Fibroblast of skin of back (primary cell): ENCODE data around the gene MFAP4.

Experiments used
- DNase-seq: peaks from one replicate; pipeline ENCODE4 v3.0.0-alpha.2; 2013

The MFAP4 gene

DNA sequence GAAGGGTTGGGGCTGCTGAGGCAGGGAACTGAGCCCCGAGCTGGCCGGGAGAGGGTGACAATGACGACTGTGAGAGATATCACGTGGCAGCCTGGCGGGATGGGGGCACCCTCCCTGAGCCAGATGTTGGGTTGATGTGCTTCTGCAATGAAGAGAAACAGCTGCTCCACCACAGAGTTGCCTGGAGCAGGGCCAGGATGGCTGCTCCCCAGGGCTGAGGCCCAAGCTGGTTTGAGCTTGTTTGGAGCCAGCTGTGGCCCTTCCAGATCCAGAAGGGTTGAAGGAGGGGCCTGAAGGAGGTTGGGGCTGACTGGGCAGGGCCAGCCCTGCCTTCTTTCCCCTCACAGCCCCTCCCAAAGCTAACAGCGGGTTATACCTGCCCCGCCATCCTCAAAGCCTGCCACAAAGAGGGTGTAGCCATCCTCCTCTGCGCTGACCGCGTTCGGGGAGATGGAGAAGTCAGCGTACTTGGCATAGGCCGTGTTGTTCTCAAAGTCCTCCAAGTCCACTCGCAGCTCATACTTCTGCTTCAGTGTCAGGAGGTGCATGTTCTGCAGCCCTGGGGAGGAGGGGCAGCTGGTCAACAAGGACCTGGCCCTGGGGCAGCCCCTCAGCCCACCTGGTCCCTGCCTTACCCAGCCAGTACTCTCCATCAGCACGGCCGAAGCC, 2.1 kb downstream of the MFAP4 start:
- peak; percentile 73 for DNase-seq

DNA sequence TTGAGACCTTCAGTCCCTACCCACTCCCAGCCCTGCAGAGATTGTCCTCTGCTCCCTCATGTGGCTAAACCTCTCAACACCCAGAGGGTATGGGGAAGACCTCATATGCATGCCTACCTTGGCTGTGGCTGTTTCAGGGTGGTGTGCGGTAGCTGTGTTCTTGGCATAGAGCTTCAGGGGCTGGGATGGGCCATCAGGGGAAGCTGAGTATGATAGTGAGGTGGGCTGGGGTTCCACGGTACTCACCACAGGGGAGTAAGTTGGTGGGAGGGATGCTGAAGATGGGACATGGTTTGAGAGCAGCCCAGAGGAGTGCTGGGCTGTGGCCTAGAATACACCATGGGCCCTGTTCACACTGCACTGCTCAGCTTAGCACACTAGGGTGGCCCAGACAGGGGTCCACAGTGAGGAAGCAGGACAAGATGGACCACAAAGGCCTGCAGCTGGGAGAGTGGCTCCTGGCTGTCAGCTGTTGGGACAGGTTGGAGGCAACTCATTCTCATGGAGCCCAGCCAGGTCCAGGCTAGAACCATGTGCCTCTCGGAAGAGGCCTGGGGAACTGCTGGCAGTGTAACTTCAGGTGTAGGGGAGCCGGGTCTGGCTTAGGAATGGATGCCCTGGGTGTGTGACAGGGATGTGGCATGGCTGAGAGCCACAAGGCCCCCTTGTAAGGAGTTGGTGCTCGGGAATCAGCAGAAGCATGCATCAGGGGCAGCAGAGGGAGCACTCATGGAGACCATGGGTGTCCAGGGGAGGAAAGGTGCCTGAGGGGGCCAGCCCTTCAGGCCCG, 3.1 kb downstream of the MFAP4 start:
- no peak for DNase-seq

DNA sequence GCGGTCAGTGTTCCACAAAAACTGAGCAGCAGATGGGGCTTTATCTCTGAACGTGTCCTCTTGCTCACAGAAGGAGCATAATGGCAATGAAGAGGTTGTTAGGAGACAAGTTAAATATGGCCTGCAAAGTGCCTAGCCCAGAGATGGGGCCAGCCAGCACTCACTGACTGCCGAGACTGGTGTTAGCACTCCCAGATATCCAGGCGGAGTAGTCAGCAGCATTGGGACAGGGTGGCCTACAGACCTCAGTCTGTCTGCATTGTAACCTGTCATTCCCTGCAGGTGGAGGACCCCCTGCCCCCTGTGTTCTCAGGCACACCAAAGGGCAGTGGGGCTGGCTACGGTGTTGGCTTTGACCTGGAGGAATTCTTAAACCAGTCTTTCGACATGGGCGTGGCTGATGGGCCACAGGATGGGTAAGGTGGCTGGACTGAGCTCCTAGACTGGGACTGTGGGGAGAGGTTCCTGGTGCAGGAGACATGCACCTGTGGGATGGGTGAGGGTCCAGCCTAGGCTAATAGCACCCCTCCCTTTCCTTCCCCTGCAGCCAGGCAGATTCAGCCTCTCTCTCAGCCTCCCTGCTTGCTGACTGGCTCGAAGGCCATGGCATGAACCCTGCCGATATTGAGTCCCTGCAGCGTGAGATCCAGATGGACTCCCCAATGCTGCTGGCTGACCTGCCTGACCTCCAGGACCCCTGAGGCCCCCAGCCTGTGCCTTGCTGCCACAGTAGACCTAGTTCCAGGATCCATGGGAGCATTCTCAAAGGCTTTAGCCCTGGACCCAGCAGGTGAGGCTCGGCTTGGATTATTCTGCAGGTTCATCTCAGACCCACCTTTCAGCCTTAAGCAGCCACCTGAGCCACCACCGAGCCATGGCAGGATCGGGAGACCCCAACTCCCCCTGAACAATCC, 4.2 kb downstream of the MFAP4 start:
- DNase-seq: no peak

DNA sequence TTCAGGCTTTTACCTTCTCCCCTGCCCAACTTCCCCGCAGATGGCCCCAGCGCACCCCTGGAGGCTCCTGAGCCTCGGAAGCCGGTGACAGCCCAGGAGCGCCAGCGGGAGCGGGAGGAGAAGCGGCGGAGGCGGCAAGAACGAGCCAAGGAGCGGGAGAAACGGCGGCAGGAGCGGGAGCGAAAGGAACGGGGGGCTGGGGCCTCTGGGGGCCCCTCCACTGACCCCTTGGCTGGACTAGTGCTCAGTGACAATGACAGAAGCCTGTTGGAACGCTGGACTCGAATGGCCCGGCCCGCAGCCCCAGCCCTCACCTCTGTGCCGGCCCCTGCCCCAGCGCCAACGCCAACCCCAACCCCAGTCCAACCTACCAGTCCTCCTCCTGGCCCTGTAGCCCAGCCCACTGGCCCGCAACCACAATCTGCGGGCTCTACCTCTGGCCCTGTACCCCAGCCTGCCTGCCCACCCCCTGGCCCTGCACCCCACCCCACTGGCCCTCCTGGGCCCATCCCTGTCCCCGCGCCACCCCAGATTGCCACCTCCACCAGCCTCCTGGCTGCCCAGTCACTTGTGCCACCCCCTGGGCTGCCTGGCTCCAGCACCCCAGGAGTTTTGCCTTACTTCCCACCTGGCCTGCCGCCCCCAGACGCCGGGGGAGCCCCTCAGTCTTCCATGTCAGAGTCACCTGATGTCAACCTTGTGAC, 5.1 kb downstream of the MFAP4 start:
- no peak for DNase-seq

DNA sequence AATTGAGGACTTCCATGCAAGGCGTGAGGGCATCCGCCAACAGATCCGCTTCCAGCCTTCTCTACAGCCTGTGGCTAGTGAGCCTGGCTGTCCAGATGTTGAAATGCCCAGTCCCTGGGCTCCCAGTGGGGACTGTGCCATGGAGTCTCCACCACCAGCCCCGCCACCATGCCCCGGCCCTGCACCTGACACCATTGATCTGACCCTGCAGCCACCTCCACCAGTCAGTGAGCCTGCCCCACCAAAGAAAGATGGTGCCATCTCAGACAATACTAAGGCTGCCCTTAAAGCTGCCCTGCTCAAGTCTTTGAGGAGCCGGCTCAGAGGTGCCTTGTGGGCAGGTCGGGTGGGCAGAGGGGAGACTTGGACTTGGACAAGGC, 5.6 kb downstream of the MFAP4 start:
- no peak for DNase-seq

DNA sequence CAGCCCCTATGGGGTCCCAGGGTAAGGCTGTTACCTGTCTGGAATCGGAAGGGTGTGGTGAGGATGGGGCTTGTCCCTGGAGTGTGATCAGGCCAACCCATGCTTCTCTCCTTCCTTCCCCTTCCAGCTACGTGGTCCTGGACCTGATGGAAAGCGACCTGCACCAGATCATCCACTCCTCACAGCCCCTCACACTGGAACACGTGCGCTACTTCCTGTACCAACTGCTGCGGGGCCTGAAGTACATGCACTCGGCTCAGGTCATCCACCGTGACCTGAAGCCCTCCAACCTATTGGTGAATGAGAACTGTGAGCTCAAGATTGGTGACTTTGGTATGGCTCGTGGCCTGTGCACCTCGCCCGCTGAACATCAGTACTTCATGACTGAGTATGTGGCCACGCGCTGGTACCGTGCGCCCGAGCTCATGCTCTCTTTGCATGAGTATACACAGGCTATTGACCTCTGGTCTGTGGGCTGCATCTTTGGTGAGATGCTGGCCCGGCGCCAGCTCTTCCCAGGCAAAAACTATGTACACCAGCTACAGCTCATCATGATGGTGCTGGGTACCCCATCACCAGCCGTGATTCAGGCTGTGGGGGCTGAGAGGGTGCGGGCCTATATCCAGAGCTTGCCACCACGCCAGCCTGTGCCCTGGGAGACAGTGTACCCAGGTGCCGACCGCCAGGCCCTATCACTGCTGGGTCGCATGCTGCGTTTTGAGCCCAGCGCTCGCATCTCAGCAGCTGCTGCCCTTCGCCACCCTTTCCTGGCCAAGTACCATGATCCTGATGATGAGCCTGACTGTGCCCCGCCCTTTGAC, 6.3 kb downstream of the MFAP4 start:
- no peak for DNase-seq

DNA sequence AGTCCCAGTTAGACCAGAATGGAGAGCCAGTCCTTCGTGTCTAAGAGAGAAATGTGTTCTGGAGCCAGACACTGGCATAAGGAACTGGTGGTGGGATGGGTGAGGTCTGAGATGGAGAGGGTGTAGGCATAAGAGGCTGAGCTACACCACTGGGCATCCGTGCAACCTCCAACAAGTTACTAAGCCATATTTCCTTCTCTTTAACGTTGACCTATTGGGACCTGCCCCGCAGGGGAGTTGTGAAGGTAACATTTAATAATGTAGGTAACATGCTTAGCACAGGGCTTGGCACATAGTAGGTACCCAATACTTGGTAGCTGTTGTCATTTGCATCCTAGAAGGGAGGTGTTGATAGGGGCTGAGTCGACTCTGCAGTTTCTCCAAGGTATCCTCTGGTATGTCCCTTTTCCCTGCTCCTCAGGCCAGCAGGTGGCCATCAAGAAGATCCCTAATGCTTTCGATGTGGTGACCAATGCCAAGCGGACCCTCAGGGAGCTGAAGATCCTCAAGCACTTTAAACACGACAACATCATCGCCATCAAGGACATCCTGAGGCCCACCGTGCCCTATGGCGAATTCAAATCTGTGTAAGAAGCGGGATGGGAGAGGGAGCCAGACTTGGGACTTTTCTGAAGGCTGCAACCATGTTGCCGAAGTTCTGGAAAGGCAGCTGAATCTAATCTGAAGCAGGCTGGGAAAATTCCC, 7.5 kb downstream of the MFAP4 start:
- no peak for DNase-seq

DNA sequence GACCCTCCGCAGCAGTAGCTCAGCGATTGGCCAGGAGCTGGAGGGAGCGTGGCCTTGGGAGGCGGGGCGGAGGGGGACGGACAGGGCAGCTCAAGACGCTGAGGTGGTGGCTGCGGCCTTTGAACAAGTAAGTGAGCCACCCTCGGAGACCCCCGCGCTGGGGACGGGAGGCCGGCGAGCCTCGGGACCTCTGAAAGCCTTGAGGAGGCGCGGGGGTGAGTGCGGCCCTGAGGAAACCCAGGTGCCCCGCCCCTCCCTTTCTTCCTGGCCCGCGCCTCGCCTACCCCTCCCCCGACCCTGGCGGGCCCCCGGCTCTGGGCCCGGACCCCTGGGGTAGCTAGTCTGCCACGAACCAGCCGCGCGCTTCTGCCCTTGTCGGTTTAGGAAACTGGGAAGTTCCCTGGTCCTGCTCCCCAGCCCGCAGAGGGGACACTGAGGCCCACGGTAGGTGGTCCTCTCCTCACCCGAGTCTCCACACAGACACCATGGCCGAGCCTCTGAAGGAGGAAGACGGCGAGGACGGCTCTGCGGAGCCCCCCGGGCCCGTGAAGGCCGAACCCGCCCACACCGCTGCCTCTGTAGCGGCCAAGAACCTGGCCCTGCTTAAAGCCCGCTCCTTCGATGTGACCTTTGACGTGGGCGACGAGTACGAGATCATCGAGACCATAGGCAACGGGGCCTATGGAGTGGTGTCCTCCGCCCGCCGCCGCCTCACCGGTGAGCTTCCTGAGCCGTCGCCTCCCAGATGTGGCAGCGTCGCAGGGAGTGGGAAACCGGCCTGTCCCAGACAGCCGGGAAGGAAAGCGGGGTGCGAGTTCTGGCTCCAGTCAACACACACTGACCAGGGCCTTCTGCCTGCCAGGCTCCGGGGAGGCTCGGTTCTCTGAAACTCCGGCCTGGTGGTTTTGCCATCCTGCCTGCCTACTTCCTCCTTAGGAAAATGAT, 8.3 kb downstream of the MFAP4 start, which contains the start of gene MAPK7:
Gene MAPK7, plus strand, starts transcription at position 83 of the 945 bp plus-strand sequence. Its CDS starts 403 bp downstream, at position 486.
- no peak for DNase-seq

DNA sequence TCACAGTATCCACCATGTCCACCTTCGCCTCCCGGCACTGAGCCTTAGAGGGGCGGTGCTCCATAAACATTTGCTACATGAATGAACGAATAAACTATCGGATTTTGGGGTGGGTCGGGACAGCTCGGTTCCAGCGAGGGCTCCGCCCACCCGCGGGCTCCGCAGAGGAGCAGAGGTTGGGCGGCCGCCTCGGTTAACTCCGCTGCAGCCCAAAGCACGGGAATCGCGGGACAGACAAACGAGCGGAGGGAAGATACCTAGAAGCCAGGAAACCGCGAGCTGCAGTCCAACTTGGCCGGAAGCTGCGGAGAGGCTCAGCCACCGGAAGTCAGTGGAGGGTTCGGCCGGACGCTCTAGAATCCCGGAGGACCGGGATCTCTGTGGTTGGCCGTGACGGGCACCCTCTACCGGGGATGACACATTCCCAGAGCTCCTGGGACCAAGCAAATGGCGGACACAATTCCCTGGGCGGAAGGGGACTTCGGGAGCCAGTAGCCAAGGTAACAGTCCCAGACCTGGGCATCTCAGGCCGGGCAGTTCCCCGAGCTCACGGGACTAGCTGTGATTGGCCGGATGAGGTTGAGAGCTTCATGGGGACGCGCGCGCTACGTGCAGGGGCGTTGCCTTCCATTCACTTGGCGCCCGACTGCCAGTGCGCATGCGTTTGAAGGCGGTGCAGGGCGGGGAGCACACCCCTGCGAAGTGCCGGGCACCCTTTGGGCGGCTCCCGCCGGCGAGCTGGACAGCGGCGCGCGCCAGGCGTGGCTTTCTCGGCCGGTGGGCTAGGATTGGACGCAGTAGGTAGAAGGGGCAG, 9.2 kb downstream of the MFAP4 start:
- peak; percentile 99 for DNase-seq

DNA sequence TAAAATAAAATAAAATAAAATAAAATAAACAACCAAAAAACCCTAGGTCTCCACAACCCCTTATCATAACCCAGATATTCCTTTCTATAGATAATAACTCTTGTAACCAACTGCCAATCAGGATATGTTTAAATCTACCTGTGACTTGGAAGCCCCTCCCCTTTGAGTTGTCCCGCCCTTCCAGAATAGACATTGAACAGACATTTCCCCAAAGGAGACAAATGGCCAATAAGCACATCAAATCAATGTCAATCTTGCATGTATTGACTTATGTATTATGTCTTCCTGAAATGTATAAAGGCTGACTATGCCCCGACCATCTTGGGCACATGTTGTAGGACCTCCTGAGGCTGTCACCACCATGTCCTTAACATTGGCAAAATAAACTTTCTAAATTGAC, 10.2 kb downstream of the MFAP4 start:
- no peak for DNase-seq

DNA sequence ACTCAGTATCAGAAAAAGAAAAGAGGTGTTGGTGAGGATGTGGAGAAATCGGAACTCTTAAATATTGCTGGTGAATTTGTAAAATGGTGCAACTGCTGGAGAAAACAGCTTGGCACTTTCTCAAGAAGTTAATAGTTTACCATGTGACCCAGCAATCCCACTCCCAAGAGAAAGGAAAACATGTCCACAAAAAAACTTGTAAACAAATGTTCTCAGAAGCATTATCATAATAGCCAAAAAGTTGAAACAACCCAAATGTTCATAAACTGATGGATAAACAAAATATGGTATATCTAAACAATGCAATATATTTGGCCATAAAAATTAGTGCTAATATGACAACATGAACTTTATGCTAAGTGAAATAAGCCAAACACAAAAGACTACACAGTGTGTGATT, 11.3 kb downstream of the MFAP4 start:
- DNase-seq: no peak

DNA sequence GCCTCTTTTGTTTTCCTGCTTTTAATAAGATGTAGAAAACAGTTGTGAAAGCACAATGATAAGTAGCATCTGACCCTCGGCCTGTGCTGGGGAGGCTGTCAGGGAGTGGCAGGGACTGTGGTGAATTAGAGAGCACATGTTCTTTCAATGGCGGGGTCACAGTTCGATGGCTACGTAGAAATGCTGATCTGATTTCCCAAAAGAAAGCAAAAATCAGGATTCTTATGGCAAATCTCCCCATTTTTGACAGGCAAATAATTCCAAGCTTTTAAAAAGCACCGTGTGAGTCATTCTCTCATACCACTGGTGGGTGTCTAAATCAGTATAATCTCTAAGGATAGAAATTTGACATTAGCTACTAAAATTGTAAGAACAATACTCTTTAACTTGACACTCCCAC, 12.9 kb downstream of the MFAP4 start:
- no peak for DNase-seq

DNA sequence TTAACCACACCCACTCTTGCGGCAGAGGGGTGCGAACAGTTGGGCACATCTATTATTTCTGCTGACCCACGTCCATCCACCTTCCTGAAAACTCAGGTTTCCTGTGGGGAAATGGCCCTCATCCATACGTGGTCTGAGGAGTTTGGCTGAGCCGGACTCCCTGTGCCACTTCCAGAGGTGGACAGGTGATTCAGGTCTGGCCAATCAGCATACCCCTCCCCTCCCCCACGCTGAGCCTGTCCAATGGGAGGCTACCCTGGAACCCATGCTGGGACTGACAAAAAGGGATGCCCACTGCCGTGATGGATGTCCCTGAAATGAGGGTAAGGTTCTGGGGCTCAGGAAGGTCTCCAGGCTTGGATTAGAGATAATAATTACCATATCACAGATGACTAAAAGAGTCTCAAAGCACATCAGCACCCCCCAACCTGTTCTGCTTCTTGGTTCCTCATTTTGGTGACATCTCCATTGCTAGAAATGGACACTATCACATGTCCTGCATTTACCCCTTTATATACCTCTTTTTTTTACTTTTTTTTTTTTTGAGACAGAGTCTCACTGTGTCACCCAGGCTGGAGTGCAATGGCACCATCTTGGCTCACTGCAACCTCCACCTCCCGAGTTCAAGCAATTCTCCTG, 14.0 kb downstream of the MFAP4 start:
- no peak for DNase-seq

DNA sequence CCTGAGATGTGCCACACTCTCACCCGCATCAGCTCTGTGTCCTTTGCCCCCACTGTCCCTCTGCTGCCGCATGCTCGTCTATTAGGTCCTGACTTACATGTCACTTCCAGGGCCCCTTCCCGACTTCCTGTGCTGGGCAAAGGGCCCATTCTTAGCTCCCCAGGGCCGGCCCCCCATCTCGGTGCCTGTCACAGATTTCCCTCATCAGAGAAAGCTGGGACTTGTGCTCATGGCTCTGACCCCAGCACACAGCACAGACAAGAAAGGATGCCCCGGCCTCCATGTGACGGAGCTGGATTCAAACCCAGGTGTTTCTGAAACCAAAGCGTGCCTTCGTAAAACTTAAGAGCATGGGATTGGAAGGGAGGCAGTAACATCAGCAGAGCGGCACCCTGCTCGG, 14.6 kb downstream of the MFAP4 start:
- no peak for DNase-seq

DNA sequence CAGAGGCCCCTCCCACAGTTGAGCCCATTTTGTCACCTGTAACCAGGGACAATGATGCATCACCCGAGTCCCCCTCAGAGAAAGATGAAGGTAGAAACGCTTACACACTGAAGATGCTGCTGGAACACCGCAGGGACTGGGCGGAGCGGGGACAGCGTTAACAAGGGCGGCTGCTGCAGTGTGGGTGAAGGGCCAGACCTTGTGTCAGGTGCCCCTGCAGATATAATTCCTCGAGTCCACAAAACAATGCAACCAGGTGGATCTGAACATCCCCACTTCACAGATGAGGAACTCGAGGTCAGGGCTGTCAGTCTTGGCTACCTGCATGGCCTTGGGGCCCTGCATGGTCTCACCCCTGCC, 15.0 kb downstream of the MFAP4 start:
- no peak for DNase-seq

DNA sequence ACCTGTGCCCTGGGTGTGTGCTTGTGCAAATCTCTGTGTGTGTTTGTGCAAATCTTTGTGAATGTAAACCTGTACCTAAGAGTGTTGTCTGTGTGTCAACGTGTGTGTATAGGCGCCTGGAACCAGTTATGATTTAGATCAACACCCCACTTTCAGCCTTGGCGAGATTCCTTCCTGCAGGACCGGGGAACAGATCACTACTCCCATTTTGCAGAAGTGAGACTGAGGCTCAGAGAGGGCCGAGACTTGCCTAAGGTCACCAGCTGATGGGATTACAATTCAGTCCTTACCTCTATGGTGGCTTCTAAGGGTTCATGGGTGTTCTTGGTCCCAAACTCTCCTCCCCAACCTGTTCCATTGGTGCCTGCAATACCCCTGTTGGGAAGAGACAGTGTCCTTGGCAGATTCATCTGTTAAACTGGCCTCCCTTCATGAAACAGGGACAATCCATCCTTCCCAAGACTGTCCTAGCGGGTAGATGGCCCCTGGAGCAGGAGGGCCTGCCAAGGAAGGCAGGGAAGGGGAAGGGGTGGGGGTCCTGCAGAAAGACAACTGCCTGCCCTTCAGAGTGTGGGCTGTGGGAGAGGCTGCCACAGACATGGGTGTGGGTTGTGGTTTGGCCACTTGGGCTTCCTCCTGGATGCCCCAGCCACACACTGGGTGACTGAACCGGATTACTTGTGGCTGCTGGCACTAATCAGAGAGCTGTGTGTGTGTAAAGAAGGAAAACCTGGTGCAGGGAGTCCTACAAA, 15.6 kb downstream of the MFAP4 start:
- DNase-seq: no peak

DNA sequence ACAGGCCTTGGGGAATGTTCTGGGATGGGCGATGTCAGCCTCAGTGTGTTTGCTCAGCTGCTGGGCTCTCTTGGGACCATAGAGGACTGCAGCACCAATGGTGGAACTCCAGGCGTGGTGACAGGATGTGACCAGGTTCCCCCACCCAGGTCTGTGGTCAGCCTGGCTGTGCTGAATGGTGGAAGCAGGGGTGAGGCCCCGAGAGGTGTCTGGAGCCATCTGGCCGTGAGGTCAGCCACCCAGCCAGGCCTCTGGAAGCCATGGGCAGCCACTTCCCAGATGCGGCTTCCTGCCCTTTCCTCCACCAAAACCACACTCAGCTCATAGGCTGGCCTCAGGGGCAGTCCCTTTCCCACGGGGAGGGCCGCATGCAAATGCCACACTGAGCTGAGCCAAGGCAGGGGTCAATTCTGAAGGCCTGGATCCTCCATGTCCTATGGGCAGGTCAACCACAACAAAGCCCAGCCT, 16.5 kb downstream of the MFAP4 start:
- peak; percentile 62 for DNase-seq
